ENCODE measurements around the gene CDK2AP2. TPM values are rescaled to one million over a fixed set of nuclear protein-coding genes. Genes with fewer than 3 reads are reported as not detected.

The CDK2AP2 gene
- total and polyA plus RNA-seq, 9 of the 15 experiments (the other 6 are each of a cell fraction or from before 2014, with no cell fraction given) = 4.4 to 47.4 (median 21.7) TPM

GRCh38 chr11:67507242-67507863, 609 bp downstream of the CDK2AP2 start:
- POLR2A ChIA-PET = interaction anchor here (0.6 to 1.2 kb wide), 4 partner anchors 73 to 123 kb away, joined by 3 to 6 read pairs (median 4); partner anchors contain the start of genes NUDT8 and PPP1CA
- no peaks in the 10 kb centered on the region for H4K20me1 ChIP-seq (replicated peaks; ENCODE audit: control insufficient read depth, insufficient read depth, low read length)
- DNase-seq (ENCODE audit: extremely low read depth in 1 of 4, low spot score in 3 of 4) (peak in 2 of 4 experiments; percentile 51 to 55), FAIRE-seq (no peak), ATAC-seq (no peak)
- peaks cover 33% of the 10 kb centered on the region for H3K79me2 ChIP-seq (ENCODE audit: control insufficient read depth, insufficient read depth, low read length)
- no peaks in the 10 kb centered on the region for H3K9me3 ChIP-seq (replicated peaks; ENCODE audit: control insufficient read depth, insufficient read depth, low read depth, low read length)
- peaks cover 18% of the 10 kb centered on the region; the same call in 2 of the 3 replicates for H3K36me3 ChIP-seq (ENCODE audit: control insufficient read depth, insufficient read depth, low read length)
- H2AFZ ChIP-seq (ENCODE audit: low read depth, low read length) = peak overlapping the region; percentile 85
- H3K9ac ChIP-seq (ENCODE audit: insufficient read depth in 1 of 2, low read depth in 2 of 2, low read length in 2 of 2) = peak overlapping the region; percentile 82 to 99; a peak in 3 of 4 replicates
- CTCF ChIA-PET (ENCODE audit: low intra/inter-chr PET ratio) = interaction anchor here (0.9 to 2.5 kb wide), 3 partner anchors 72 to 154 kb away, joined by 4 to 13 read pairs (median 4); partner anchors contain the start of genes POLD4 and PPP1CA
- BruUV-seq (replicated peaks) = TSS peak; percentile 73
- no peaks in the 10 kb centered on the region for H3K27me3 ChIP-seq (ENCODE audit: control insufficient read depth in 2 of 2, insufficient read depth in 2 of 2, low read length in 2 of 2)
- 16% methylated on average over 29 of the region's 33 CpGs for WGBS (ENCODE audit: insufficient coverage, low coverage, missing lambda C conversion rate)
- intact Hi-C loops (cut with micrococcal nuclease) (loop anchor here (2.0 to 5.0 kb wide), 5 partner anchors 35 to 150 kb away; partner anchors contain the start of genes GSTP1, PPP1CA and RPS6KB2), in situ Hi-C loops (cut with MboI) (no loop called here)
- H3K4me2 ChIP-seq (ENCODE audit: insufficient read depth, low read length) = peak overlapping the region; percentile 98
- no peaks in the 10 kb centered on the region for H3K9me1 ChIP-seq (ENCODE audit: control insufficient read depth, insufficient read depth, low read length)
- H3K4me3 ChIP-seq = peak overlapping the region; percentile 79
- H3K27ac ChIP-seq (ENCODE audit: extremely low read depth, low read depth, low read length) = peak overlapping the region; percentile 78
- peaks cover 28 to 64% of the 10 kb centered on the region in 2 experiments for H3K4me1 ChIP-seq (replicated peaks in 1 of 2; ENCODE audit: control insufficient read depth in 2 of 2, insufficient read depth in 2 of 2, low read length in 2 of 2)
- TF ChIP-seq ZNF133 (CRISPR knock-in tag; IDR thresholded peaks at IDR 0.05) (no peak), ELF2 (CRISPR knock-in tag; IDR thresholded peaks at IDR 0.05) (no peak), HMGXB4 (CRISPR knock-in tag; IDR thresholded peaks at IDR 0.05) (0 out of 2 replicates have a peak, but pooled peaks have one; percentile 32), HDAC6 (IDR thresholded peaks at IDR 0.05; ENCODE audit: low read depth, low read length) (no peak), NFIC (IDR thresholded peaks at IDR 0.05) (peak; percentile 91), ZNF407 (IDR thresholded peaks at IDR 0.05; ENCODE audit: low read depth) (no peak), ZNF764 (CRISPR knock-in tag; IDR thresholded peaks at IDR 0.05; ENCODE audit: low read depth) (no peak), IRF1 (CRISPR knock-in tag; IDR thresholded peaks at IDR 0.05; ENCODE audit: borderline replicate concordance) (no peak), ZBTB1 (CRISPR knock-in tag; IDR thresholded peaks at IDR 0.05; ENCODE audit: borderline replicate concordance, low read depth) (no peak), SMC3 (conservative IDR thresholded peaks at IDR 0.05; ENCODE audit: insufficient read depth, low read depth, low read length) (no peak), CHCHD3 (CRISPR knock-in tag; IDR thresholded peaks at IDR 0.05) (no peak)
